ENCODE results near the gene NAGA.
A peak's percentile ranks its signal among the peaks of the same experiment; 100 is the strongest.
"Not testable (repeated sequence)": the region's sequence is repeated elsewhere in the genome, so short reads cannot be mapped to it uniquely, and the experiment has no call there.

DNA sequence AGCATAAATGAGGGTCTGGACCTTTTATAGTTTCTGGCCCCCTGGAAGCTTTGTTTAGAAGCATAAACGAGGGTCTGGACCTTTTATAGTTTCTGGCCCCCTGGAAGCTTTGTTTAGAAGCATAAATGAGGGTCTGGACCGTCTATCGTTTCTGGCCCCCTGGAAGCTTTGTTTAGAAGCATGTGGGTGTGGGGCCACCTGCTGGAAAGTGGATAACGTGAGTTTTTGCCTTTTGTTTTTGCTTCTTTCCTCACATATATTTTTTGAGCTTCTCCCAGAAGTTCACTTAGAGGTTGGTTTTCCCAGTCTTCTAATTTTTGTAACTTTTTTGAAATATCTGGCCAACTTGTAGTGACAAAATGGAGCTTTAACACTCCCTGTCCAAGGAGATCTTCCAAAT is 42.2 kb upstream of the NAGA start:
- TF ChIP-seq, protein P1, sequence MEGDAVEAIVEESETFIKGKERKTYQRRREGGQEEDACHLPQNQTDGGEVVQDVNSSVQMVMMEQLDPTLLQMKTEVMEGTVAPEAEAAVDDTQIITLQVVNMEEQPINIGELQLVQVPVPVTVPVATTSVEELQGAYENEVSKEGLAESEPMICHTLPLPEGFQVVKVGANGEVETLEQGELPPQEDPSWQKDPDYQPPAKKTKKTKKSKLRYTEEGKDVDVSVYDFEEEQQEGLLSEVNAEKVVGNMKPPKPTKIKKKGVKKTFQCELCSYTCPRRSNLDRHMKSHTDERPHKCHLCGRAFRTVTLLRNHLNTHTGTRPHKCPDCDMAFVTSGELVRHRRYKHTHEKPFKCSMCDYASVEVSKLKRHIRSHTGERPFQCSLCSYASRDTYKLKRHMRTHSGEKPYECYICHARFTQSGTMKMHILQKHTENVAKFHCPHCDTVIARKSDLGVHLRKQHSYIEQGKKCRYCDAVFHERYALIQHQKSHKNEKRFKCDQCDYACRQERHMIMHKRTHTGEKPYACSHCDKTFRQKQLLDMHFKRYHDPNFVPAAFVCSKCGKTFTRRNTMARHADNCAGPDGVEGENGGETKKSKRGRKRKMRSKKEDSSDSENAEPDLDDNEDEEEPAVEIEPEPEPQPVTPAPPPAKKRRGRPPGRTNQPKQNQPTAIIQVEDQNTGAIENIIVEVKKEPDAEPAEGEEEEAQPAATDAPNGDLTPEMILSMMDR (IDR thresholded peaks at IDR 0.05; ENCODE audit: poor library complexity), result peak; percentile 27
- TF ChIP-seq EZH2phosphoT487 (IDR thresholded peaks at IDR 0.05; ENCODE audit: low read depth, severe bottlenecking, unreplicated experiment), result not testable (repeated sequence)
